GM20431 (cell line): ENCODE results near the gene RGMB.

Source experiments
- in situ Hi-C: fragments of 300-500 bp; cut with MseI, MboI; formaldehyde crosslinking; loops from one replicate; pipeline ENCODE4 v1.15.0; 2020; ENCODE audit warnings: low sequenced_read_pairs; ENCODE audit not compliant: unreplicated experiment

Gene RGMB

GRCh38 chr5:98767581-98767980 lies 5.9 kb upstream of the RGMB start:
- in situ Hi-C loops = no loop called here

GRCh38 chr5:98768160-98768959 lies 5.1 kb upstream of the RGMB start:
- in situ Hi-C loops = no loop called here

- in situ Hi-C loops = no loop called here
These were observed 4.6 kb upstream of the RGMB start for GRCh38 chr5:98768960-98769209.

GRCh38 chr5:98769210-98769958 lies 4.1 kb upstream of the RGMB start:
- in situ Hi-C loops = no loop called here

GRCh38 chr5:98769959-98770208 lies 3.6 kb upstream of the RGMB start:
- in situ Hi-C loops = no loop called here

GRCh38 chr5:98770209-98770910 lies 3.1 kb upstream of the RGMB start:
- in situ Hi-C loops = no loop called here

GRCh38 chr5:98770911-98771322 lies 2.5 kb upstream of the RGMB start:
- in situ Hi-C loops = no loop called here

- in situ Hi-C loops = no loop called here
These were observed 1.9 kb upstream of the RGMB start for GRCh38 chr5:98771382-98772109.

- in situ Hi-C loops = no loop called here
These were observed 849 bp upstream of the RGMB start for GRCh38 chr5:98772415-98773213.

GRCh38 chr5:98773214-98773463 lies 324 bp upstream of the RGMB start:
- in situ Hi-C loops = no loop called here

GRCh38 chr5:98774192-98775033 lies 950 bp downstream of the RGMB start:
- in situ Hi-C loops = no loop called here

GRCh38 chr5:98775246-98776065 lies 2.0 kb downstream of the RGMB start:
- in situ Hi-C loops = no loop called here

GRCh38 chr5:98776066-98776705 lies 2.7 kb downstream of the RGMB start:
- in situ Hi-C loops = no loop called here

- in situ Hi-C loops = no loop called here
These were observed 3.8 kb downstream of the RGMB start for GRCh38 chr5:98777295-98777694.

- in situ Hi-C loops = no loop called here
These were observed 5.9 kb downstream of the RGMB start for GRCh38 chr5:98779264-98779877.

GRCh38 chr5:98780390-98780789 lies 6.9 kb downstream of the RGMB start:
- in situ Hi-C loops = no loop called here

- in situ Hi-C loops = no loop called here
These were observed 8.1 kb downstream of the RGMB start for GRCh38 chr5:98781520-98781919.

- in situ Hi-C loops = no loop called here
These were observed 8.5 kb downstream of the RGMB start for GRCh38 chr5:98781964-98782363.
